ENCODE data around the gene GRID1.

GRCh38 chr10:86200867-86201266 is 165.7 kb downstream of the GRID1 start:
- TF ChIP-seq CTCF (IDR thresholded peaks at IDR 0.05) (no peak), ZFX (IDR thresholded peaks at IDR 0.05; ENCODE audit: borderline replicate concordance) (no peak)

All from 22Rv1 (cell line).